Activated CD8-positive, alpha-beta memory T cell treated with anti-CD3 and anti-CD28 coated beads for 24 hours (primary cell): Measurements from ENCODE around the gene RIMS1.

Source experiments
- DNase-seq: peaks from one replicate; pipeline ENCODE4 v3.0.0-alpha.2; 2020

RIMS1 gene

GRCh38 chr6:72132427-72132826 is 246.1 kb downstream of the RIMS1 start:
- no peak for DNase-seq

DNA sequence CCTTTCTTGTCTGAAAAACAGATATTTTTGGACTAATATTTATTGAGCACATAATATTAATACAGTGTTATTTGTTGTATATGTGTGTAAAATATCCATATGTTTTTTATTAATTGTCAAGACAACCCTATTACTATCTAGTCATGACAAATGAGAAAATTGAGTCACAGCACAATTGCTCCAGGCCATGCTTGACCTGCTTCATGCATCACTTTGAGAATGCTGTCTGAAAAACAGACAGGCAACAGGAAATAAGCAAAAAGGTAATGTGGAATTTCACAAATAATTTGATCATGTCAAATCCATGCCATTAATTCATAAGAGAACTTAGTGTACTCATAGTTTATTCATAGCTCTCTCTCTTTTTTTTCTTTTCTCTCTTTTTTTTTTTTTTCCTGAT is 246.5 kb downstream of the RIMS1 start:
- DNase-seq: no peak

GRCh38 chr6:72133324-72133723 is 247.0 kb downstream of the RIMS1 start:
- DNase-seq: no peak

- no peak for DNase-seq
These were observed 254.4 kb downstream of the RIMS1 start for GRCh38 chr6:72140795-72141194.

- DNase-seq: no peak
These were observed 263.4 kb downstream of the RIMS1 start for GRCh38 chr6:72149715-72150114.

DNA sequence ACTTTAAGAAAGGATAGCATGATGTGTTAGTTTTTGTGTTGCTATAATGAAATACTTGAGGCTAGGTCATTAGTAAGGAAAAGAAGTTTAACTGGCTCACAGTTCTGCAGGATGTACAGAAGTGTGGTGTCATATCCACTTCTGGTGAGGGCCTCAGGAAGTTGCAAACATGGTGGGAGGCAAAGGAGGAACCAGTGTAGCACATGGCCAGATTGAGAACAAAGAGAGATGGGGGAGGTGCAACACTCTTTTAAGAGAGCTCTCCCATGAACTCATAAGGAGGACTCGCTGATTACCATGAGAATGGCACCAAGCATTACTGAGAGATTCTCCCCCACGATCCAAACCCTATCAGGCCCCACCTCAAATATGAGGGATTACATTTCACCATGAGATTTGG is 265.4 kb downstream of the RIMS1 start:
- no peak for DNase-seq

DNA sequence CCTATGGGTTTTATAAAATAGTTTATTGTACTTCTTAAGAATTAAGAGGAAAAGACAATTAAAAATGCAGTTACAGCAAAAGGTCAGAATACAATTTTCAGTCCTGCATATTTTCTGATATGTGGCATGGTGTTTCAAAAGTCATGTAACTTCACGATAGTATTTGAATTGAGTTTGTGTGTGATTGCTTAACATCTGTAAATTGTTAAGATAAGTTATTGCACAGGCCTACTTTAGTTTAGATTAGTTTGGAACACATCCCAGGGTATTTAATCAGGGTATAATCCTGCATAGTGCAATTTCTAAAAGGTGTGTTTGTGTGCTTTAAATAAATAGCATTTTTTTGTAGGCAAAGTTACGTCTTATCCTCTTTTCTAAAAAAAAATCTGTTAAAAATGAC is 289.6 kb downstream of the RIMS1 start:
- no peak for DNase-seq

DNA sequence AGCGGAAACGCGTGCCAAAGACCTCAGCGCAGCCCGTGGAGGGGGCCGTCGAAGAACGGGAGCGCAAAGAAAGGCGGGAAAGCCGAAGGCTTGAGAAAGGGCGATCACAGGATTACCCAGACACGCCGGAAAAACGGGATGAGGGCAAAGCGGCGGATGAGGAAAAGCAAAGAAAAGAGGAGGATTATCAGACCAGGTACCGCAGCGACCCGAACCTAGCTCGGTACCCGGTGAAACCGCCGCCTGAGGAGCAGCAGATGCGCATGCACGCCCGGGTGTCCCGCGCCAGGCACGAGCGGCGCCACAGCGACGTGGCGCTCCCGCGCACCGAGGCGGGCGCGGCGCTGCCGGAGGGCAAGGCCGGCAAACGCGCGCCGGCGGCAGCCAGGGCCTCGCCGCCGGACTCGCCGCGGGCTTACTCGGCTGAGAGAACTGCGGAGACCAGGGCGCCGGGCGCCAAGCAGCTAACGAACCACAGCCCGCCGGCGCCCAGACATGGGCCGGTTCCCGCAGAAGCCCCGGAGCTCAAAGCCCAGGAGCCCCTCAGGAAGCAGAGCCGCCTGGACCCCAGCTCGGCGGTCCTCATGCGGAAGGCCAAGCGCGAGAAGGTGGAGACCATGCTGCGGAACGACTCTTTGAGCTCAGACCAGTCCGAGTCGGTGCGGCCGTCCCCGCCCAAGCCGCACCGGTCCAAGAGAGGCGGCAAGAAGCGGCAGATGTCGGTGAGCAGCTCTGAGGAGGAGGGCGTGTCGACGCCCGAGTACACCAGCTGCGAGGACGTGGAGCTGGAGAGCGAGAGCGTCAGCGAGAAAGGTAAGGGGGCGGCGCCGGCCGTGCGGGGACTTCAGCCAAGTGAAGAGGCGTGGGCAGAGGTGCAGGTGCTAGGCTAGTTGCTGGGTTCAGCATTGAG is 296.2 kb downstream of the RIMS1 start:
- no peak for DNase-seq

- DNase-seq: no peak
These were observed 317.6 kb downstream of the RIMS1 start for GRCh38 chr6:72203983-72204382.

DNA sequence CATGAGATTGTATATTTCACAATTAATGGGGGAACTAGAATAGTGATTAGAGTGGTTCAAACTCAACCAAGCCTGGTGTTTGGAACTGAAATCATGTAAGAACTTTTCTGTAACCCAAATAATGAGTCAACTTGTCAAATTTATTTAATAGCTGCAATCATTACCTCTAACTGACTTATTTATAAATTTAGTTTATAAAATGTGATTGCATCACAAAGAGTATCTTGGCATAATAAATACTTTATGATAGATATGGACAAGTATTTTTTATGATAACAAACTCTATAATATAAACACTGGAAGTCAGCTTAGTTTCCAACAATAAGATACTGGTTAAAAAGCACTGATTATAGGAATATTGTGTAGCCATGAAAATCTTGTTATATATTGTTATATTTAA is 319.1 kb downstream of the RIMS1 start:
- no peak for DNase-seq

GRCh38 chr6:72206606-72207005 is 320.3 kb downstream of the RIMS1 start:
- no peak for DNase-seq

DNA sequence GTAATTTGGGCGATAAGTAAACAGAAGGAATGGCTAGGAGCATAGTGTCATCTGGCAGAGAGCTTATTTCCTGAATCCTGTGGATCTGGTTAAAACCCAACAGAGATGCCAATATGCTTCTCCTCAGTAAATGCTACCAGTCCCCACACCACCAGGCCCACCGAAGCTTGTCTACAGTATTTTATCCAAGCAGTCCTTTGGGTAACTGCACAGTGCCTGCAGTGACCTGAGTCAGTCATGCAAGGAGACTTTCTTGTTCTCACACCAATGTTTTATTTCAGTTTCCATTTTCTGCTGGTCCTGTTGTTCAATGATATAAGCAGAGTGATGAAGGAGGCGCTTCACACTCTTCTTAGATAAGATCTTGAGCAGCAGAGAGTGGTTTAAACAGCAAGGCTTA is 326.3 kb downstream of the RIMS1 start:
- DNase-seq: no peak

- no peak for DNase-seq
These were observed 327.3 kb downstream of the RIMS1 start for GRCh38 chr6:72213654-72214053.

DNA sequence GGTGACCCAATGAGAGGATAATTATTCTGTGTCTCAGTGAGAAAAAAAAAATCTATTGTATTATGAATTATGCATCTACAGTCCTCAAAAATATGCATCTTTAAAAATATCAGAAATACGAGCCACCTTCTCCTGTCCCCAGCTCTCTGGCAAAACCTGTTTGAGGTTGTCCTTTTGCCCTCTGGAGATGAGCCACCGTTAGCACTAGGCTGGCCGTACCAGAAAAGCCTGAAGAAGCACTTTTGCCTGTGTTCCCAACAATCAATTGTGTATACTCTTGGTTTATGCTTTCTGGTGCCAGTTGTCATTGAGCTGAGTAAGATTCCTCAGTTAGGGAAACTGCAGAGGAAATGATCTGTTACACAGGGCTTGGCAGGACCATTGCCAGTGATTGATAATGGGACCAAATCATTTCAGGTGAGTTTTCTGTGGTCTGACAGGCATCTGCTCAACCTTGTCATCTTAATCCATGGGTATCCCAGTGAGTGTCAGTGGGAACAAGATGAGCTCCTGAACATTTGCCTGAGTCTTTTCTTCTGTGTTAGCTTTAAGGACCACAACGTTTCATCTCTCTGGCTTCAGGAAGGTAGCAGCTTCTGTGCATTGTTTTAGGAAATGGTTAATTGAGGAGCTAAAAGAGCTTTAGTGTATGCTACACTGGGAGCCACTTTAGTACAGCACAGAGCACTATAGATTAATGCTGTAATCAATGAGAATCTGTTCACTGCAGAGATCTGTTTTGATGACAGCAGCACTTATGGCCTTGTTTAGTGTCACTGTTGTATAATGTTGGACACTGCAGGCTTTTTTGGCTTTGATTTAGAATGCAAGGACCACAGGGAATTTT is 330.1 kb downstream of the RIMS1 start:
- no peak for DNase-seq

GRCh38 chr6:72217626-72218025 is 331.3 kb downstream of the RIMS1 start:
- no peak for DNase-seq

GRCh38 chr6:72218125-72218524 is 331.8 kb downstream of the RIMS1 start:
- no peak for DNase-seq

GRCh38 chr6:72219536-72219935 is 333.2 kb downstream of the RIMS1 start:
- DNase-seq: no peak

- DNase-seq: no peak
These were observed 351.7 kb downstream of the RIMS1 start for GRCh38 chr6:72238021-72238420.

DNA sequence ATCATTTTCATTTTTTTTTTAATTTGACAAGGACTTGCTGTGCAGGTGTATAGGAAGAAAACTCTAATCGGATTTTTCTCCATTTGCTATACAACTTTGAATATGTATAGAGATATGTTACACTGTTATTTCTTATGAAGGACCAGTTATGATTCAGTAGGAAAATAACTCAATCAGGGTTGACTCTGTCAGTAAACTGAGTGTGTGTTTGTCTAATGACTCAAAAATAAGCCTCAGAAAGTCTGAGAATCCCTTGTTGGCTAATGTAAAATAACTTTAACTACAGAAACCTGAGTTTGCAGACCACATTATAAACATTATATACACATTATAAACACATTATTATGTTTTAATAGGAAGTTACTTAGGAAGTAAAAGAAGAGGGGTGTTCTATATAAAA is 352.6 kb downstream of the RIMS1 start:
- no peak for DNase-seq

GRCh38 chr6:72245565-72245964 is 359.2 kb downstream of the RIMS1 start:
- no peak for DNase-seq

DNA sequence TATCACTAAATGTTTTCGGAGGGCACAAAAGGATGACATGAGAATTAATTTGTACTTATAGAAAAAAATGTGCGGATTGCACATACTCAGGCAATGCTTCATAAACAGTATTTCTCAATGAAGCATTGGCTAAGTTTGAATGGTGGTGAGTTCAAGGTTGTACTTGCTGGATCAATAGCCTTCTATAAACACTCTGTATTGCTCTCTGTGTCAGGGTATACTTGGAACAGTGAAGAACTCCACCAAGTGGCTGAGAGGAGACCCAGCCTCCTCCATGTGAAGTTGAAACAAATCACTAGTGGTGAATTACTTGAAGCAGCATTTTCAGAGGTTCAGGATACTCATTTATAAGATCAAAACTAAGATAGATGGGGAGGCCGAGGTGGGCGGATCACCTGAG is 360.6 kb downstream of the RIMS1 start:
- DNase-seq: no peak

DNA sequence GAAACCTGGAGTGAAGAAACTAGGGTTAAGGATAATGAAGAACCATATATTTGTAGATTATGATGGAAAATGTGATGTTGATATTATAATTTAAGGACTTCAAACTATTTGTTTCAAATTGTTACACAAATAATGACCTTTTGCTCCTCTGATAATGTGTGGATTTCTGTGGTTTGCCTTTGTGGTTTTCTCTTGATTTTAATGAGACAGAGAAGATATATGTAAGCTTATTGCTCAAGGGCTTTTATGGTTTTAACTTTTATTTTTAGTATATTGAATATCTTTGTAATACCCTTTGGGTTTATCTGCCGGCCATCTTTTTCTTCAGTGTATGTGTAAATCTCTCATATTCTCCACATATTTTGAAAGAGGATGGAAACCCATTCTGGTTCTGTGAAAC is 362.3 kb downstream of the RIMS1 start:
- DNase-seq: no peak

GRCh38 chr6:72250664-72251063 is 364.3 kb downstream of the RIMS1 start:
- no peak for DNase-seq

- DNase-seq: no peak
These were observed 374.1 kb downstream of the RIMS1 start for GRCh38 chr6:72260489-72260888.
